GM11168 (cell line): ENCODE measurements around the gene GUCY2C.

Experiments
- in situ Hi-C: fragments of 300-500 bp; cut with MboI; formaldehyde crosslinking; loops from one replicate; pipeline ENCODE4 v1.12.0; 2022; ENCODE audit warnings: low sequenced_read_pairs; ENCODE audit not compliant: unreplicated experiment

GUCY2C gene

DNA sequence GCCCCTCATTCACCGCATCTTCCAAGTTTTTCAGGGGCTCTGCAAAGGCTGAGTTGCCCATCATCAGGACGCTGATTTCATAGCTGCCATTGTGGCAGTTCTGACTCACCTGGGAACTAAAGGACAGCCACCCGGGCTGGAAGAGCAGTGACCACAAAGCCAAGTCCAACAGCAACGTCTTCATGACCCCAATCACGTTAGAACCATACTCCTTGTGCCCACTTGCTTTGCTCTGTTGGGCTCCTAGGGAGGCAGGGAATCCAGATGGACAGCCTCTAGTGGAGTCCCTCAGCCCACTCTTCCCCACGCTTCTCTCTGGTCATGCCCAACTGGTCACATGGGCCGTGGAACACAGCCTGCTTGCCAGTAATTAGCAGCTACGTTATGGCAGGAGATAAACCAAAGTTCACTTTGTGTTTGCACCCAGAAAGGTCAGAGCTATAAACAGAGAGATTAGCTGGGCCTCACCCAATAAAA is at the start of gene GUCY2C:
TSS of gene GUCY2C (minus strand) at position 335 of the 477 bp plus-strand sequence. CDS start at position 184, 151 bp downstream.
- in situ Hi-C loops = no loop called here

DNA sequence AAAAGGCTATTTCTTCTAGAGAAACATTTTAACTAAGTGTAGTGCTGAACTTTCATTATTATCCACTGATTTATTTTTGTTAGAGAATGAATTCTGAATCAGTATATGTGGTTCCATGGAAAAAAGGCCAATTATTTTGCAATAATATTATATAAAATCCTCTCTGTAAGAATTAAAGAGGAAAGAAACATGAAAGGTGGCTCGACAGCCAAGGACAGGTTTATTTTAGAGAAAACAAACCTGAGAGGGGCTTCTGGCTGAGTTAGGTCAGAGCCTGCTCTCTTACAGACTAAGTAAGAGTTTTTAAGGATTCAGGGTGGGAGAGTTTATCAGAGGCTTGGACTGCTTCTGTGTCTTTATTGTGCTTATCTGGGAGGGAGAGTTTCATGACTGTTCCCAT is 46.7 kb upstream of the GUCY2C start:
- in situ Hi-C loops = loop anchor here (25.0 kb wide), 1 partner anchor 469 kb away; the partner anchor contains the start of gene RERG

DNA sequence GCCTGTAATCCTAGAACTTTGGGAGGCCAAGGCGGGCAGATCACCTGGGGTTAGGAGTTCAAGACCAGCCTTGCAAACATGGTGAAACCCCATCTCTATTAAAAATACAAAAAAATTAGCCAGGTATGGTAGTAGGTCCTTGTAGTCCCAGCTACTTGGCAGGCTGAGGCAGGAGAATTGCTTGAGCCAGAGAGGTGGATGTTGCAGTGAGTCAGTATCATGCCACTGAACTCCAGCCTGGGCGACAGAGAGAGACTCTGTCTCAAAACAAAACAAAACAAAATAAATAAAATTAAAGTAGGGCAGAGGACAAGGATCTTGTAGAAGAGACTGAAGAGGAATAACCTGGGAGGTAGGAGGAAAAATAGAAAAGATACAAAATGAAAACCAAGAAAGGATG is 45.5 kb upstream of the GUCY2C start:
- in situ Hi-C loops = loop anchor here (25.0 kb wide), 1 partner anchor 470 kb away; the partner anchor contains the start of gene RERG

DNA sequence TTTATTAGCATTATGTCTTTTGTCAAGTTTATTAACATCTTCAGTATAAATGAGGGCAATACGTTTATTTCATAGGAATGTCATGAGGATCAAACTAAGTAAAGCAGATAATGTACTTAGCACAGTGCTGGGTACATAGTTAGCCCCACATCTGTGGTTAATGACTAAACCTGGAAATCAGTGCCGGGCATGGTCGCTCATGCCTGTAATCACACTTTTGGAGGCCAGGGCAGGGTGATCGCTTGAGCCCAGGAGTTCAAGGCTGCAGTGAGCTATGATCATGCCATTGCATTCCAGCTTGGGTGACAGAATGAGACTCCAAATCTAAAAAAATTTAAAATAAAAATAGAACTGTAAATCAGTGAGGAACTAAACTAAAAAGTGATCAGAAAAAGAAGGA is 44.8 kb upstream of the GUCY2C start:
- in situ Hi-C loops = loop anchor here (25.0 kb wide), 1 partner anchor 471 kb away; the partner anchor contains the start of gene RERG

DNA sequence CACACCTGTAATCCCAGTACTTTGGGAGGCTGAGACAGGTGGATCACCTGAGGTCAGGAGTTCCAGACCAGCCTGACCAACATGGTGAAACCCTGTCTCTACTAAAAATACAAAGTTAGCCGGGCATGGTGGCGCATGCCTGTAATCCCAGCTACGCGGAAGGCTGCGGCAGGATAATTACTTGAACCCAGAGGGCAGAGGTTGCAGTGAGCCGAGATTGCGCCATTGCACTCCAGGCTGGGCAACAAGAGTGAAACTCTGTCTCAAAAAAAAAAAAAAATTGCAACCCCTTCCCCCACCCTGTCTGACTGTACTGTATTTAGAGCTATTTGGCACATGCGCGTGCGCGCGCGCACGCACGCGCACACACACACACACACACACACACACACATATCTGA is 40.0 kb upstream of the GUCY2C start:
- in situ Hi-C loops = loop anchor here (25.0 kb wide), 1 partner anchor 476 kb away; the partner anchor contains the start of gene RERG

DNA sequence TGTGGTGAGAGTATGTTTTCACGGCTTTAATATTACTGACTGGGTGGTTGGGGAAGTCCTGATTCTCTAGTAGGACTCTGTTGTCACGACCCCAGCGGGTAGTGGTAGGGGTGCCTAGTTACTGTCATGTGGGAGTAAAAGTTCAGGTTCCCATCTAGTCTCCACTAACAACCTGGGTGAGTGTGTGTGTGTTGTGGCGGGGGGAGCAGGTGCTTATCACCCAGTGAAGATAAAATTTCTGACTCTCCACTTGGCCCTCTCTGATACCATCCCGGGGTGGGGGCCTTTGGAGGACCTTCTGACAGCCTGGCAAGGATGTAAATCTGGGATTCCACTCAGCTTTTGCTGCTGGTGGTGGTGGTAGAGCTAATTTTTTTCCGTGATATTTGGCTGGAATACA is 35.4 kb upstream of the GUCY2C start:
- in situ Hi-C loops = loop anchor here (25.0 kb wide), 1 partner anchor 480 kb away; the partner anchor contains the start of gene RERG

DNA sequence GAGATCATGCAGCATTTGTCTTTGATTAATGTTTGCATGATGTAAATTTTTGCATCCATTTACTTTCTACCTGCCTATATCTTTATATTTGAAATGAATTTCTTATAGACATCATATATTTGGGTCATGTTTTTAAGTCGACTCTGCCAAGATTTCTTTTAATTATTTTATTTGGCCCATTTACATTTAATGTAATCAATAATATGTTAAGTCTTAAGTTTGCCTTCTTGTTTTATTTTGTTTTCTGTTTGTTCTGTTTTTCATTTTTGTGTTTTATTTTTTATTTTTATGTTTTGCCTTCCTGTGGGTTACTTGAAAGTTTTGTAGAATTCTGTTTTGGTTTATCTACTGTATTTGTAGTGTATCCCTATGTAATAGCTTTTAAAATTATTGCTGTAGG is 33.2 kb upstream of the GUCY2C start:
- in situ Hi-C loops = loop anchor here (25.0 kb wide), 1 partner anchor 483 kb away; the partner anchor contains the start of gene RERG

DNA sequence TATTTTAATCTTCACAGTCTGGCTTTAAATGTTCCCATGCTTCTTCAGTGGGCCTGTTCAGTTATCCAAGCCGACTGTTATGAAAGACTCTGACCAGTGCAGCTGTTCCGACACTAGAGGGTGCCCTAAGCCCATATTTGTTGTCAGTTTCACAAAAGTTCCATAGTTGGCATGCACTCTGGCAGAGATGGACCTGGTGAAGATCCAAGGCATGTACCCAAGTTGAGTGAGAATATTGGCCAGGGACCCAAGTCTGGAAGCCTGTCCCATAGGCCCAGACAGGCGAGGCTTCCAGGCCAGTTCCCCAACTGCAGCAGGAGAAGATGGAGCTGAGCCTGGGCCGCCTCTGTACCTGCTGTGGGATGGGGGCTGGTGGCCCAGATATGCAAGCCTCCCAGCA is 27.4 kb upstream of the GUCY2C start:
- in situ Hi-C loops = no loop called here

DNA sequence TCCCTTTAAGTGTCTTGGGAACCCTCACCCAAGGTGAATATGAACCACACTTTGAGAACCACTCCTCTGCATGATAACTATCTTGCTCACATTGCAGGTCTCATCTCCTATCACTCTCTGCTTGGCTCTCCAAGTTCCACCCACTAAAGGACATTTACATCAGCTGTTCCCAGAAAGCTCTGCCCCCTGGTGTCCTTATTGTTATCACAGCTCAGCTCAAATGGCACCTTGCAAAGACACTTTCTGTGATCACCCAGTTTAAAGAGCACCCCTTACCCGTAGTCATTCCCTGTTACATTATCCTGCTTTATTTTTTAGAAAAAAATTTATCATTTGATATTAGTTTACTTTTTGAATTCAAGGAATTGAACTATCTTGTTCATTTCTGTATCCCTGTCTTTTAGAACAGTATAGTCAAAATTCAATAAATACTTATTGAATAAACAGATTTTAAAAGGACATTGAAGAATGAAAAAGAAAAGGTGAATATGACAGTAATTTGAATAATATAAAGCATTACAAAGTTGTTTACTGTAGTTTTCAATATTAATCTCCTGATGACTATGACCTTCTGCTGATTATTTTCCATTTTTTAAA is 20.5 kb upstream of the GUCY2C start:
- in situ Hi-C loops = no loop called here

DNA sequence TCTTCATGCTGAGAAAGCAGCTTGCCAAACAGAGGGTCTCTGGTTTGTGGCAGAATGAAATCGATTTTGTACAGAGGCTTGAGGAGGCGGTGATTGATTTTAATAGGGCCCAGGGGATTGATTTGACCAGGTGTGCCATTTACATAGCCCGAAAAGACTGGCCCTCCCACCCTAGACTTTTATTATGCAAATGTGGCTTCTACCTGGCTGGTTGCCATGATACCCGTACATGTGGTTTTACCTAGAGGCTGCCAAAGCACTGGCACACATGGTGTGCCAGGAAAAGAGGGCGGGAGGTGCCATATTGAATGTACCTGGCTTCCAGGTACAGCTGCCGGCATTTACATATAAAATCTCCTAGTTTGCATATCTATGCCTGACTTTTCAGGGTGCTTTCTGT is 18.0 kb upstream of the GUCY2C start:
- in situ Hi-C loops = no loop called here

DNA sequence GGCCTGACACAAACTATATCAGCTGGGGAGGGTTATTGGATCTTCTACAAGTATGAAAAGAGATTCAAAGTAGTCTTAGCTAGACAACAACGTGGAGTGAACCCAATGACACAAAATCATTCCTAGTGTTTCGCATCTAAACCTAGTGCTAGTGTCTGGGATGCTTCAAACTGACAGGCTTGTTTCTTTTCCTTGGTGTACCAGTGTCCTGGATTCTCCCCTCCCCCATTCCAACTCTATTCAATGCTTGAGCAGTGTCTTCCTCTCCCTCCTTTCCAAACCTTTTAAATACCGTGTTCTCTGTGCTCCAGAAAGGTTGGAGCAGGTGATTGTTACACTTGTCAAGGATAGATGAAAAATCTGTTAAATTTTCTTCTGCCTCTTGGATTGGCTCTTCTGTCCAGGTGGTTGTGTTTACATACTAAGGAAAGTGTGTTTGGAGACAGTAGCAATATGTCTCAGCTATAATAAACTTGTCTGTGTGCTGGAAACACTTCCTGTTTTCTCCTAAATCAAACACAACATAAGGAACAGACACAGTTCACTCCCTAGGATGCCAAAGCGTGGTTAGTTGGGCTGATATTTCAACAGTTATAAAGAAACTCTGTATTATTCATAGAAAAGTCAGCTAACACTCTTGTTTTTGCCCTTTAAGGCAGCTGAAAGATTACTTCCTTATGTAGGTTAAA is 14.4 kb upstream of the GUCY2C start:
- in situ Hi-C loops = no loop called here

DNA sequence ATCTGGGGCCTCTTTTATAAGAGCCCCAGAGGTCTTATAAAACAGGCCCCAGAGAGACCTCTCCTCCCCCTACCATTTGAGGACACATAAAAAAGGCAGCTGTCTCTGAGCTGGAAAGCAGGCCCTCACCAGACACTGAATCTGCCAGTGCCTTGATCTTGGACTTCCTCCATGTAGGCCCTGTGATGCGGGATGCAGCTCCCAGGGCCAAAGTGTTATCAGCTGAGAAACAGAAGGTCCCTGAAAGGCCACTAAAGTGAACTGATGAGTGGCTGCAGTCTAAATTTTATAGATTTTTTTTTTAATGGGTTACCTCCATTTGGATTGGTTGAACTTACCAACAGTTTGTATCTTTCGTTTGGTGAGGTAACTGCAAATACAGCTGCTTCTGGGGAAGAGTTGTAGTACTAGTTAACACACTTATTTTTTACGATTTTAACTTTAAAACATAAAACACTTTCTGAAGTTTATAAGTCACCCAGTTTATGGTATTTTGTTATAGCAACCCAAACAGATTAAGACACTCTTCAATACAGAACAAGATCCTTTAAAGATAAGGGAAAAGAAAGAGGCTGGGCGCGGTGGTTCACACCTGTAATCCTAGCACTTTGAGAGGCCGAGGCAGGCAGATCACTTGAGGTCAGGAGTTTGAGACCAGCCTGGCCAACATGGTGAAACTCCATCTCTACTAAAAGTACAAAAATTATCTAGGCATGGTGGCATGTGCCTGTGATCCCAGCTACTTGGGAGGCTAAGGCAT is 5.6 kb upstream of the GUCY2C start:
- in situ Hi-C loops = no loop called here

DNA sequence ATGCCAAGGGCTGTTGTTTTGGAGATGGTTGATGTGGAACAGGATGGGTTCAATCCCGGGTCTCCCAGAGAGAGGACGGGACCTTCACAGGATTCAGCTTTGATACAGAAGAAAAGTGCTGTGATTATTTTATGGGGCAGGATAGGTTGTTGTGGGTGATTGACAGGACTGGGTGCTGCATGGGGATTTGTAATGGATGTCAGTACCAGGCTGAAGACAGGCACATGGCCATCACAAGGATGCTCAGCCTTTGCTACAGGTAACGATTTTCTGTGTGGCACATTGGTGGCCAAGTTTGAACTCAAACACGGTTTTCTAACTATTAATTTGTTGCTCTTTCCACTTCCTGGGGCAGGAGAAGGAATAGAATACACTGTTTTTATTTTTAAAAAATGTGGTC is 4.5 kb upstream of the GUCY2C start:
- in situ Hi-C loops = no loop called here

DNA sequence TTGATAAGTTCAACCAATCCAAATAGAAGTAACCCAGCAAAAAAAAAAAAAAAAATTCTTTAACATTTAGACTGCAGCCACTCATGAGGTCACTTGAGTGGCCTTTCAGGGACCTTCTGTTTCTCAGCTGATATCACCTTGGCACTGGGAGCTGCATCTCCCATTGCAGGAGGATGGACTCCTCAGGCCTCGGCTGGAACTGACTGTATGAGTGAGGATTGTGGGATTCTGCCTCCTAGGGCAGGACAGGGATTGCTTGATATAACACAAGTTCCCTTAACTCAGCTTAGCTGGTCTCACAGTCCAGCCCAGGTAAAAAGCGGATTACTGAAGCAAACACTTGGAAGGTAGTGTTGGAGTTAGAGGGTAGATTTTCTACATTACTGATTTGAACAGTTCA is 3.5 kb upstream of the GUCY2C start:
- in situ Hi-C loops = no loop called here

DNA sequence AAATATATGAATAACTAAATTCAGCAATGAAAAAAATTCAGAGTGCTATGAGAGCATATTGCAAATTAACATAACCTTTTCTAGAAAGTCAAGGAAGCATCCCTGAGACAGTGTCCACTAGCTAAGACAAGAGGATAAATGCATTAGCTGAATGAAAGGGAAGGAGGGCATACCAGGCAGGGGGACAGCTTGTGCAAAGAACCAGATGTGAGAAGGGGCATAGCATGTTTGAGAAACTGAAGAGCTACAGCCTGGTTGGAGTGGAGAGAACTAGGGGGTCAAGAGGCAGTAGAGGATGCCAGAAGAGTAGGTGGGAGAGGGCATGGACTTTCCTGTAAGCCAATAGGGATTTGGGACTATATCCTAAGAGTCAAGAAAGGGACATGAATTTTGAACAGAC is 2.2 kb upstream of the GUCY2C start:
- in situ Hi-C loops = no loop called here

DNA sequence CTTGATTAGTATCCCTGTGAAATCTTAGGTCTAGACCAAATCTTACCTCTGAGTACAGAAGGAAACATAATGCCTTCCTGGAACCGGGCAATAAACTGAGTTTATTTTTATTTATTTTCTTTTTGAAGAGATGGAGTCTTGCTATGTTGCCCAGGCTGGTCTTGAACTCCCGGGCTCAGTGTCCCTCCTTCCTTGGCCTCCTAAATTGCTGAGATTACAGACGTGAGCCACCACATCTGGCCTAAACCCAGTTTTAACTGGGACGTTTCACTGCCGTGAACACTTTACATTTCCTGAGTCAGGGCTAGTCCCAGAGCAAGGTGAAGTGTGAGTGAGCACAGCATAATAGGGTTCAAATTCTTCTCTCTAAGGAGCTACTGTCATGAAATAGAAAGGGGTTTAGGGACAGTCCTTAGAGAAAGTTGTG is 671 bp downstream of the GUCY2C start:
- in situ Hi-C loops = no loop called here

DNA sequence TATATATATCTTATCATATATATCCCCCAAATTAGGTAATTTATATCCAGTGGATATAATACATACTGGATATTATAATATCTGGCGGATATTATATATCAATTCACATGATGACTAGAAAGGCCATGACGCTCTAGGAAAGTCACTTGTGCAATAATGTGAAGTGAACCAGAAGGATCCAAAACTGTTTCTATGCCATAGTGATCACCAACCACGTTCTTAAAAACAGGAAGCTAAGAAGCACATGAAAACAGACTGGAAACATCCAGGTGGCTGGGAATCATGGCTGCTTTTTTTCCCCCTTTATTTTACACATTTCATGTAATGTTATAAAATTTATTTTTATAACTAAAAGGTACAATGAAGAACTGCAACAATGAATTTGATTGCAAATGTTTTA is 1.4 kb downstream of the GUCY2C start:
- in situ Hi-C loops = no loop called here

DNA sequence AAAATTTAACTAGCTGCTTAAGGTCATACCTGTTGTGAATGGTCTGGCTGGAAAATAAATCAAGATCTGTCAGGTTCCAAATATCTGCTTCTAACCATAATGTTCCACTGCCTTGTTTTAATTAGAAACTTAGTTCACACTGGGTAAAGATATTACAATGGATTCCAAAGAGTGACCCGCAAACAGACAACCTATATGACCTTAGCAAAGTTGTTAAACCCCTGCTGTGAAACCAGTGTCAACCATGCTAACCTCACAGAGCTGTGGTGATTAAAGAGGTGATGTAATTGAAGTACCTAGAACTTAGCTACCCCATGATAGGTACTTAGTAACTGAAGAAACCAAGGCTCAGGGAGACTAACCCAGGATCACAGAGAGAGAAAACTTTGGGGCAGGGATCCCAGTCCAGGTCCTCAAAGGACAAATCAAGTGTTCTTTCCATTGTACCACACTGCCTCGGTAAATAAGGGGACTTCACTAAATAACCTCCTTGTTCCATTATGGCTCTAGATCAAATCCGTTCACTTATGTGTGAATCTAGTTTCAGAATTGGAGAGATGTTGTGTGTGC is 2.2 kb downstream of the GUCY2C start:
- in situ Hi-C loops = no loop called here

DNA sequence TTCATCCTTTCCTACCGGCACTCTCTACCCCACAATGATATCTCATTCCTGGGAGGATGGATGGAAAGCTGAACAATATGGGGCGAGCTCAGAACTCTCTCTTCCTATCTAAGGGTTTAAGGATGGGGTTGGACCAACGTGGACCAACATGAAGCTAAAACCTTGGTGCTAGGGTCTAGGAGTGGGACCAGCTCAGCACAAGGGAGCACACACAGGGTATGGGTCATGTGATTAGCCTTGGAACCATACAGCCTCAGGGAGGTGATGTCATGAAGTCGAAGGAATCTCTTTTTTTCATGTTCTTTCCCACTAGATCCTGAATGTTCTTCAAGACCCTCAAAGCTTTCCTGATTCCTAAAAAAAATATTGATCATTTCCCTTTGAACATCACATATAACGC is 3.3 kb downstream of the GUCY2C start:
- in situ Hi-C loops = no loop called here

DNA sequence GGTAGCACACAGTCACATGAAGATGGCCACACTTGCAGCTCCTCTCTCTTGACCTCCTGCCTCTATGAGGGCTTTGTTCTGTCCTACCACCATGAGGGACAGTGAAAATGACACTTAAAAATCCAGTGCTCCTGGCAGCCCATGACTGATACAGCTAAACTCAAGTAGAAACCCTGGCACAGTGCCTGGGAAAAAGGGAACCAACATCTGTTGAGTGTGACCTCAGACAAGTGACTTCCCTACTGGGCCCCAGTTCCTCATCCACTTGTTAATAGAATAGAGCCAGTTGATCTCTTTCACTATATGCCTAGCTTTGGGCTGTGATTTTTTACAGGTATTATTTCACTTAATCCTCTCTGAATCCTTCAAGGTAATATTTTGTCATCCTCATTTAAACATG is 4.8 kb downstream of the GUCY2C start:
- in situ Hi-C loops = no loop called here

DNA sequence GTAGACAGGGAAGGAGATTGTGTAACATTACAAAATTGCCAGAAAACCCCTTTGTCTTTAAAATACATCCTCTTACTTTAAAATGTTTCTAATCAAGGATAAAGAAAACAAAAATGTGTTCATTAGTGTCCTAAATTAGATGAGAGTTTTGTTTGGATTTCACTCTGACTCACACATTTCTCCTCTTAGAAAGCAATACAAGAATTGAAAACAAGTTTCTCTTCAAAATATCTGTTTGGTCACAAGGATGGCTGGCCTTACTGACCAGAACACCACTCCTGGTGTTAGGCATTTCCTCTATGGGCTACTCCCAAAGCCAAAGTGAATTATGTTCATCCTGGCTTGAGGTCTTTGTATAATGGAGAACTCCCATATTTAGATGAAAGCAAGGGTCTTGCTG is 6.4 kb downstream of the GUCY2C start:
- in situ Hi-C loops = no loop called here
